Epithelial cell of proximal tubule (primary cell): ENCODE measurements around the gene APOL1. TPM values are rescaled to one million over a fixed set of nuclear protein-coding genes. Genes with fewer than 3 reads are reported as not detected.
A peak's percentile ranks its signal among the peaks of the same experiment; 100 is the strongest.
"Not testable (repeated sequence)": the region's sequence is repeated elsewhere in the genome, so short reads cannot be mapped to it uniquely, and the experiment has no call there.

Source experiments
- DNase-seq: peaks from one replicate; pipeline ENCODE4 v3.0.0-alpha.2; 2011; ENCODE audit warnings: low read depth
- H3K4me3 ChIP-seq: 2 replicates; pipeline ENCODE4 v1.5.1; 2011; ENCODE audit warnings: low read depth, mild to moderate bottlenecking, low read length
- CTCF ChIP-seq: conservative IDR thresholded peaks from 2 replicates; pipeline ENCODE4 v1.5.1; 2012; ENCODE audit warnings: low read depth, mild to moderate bottlenecking, low read length
- total RNA-seq: library from RNA; depleted of rRNA; stranded (reverse); fragments of >200 nt; gene quantifications from 2 replicates; pipeline ENCODE4 v1.2.3, GENCODE V29; 2015

Gene APOL1
- total RNA-seq, 1 donor from 2014 or later: 5.7 TPM

DNA sequence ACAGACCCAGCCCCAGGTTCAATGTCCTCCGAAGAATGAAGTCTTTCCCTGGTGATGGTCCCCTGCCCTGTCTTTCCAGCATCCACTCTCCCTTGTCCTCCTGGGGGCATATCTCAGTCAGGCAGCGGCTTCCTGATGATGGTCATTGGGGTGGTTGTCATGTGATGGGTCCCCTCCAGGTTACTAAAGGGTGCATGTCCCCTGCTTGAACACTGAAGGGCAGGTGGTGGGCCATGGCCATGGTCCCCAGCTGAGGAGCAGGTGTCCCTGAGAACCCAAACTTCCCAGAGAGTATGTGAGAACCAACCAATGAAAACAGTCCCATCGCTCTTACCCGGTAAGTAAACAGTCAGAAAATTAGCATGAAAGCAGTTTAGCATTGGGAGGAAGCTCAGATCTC is 14.1 kb downstream of the APOL1 start:
- DNase-seq: no peak
- TF ChIP-seq CTCF: no peak
- no peak overlapping the region for H3K4me3 ChIP-seq

DNA sequence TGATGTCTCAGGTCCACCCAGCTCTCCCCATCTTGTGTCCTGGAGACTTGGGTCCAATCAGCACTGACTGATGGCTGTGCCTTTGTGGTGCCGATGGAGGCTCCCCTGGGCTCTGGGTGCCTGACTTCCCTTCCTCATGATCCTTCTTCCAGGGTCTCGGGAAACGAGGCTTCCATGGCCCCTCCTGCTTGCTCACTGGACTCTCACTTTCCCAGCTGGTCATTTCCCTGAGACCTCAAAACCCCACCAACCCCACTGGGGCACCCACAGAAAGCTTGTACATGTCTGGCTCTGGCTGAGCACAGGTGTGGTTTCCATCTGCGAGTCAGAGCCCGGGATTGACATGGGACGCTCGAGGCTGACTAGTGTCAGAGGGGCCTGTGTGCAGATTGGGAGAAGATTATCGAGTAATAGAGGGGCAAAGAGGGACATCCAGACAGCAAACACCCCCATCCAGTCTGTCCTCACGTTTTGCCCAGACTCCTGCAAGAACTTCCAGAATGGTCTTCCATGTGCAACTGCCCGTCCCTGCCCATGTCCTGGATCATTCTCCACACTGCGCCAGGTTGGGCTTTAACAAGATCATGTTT is 15.1 kb downstream of the APOL1 start:
- H3K4me3 ChIP-seq: no peak overlapping the region
- TF ChIP-seq CTCF: no peak
- no peak for DNase-seq

GRCh38 chr22:36271231-36271630 is 18.3 kb downstream of the APOL1 start:
- DNase-seq, H3K4me3 ChIP-seq: not testable (repeated sequence)

DNA sequence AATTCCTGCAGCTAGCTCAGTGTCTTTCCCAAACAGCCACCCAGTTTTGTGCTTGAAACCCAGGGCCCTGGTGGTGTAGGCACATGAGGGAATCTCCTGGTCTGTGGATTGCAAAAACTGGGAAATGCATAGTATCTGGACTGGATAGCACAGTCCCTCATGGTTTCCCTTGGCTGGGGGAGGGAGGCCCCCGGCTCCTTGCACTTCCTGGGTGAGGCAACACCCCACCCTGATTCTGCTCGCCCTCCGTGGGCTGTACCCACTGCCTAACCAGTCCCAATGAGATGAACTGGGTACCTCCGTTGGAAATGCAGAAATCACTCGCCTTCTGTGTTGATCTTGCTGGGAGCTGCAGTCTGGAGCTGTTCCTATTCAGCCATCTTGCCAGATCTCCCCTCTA is 19.0 kb downstream of the APOL1 start:
- not testable (repeated sequence) for DNase-seq, H3K4me3 ChIP-seq

DNA sequence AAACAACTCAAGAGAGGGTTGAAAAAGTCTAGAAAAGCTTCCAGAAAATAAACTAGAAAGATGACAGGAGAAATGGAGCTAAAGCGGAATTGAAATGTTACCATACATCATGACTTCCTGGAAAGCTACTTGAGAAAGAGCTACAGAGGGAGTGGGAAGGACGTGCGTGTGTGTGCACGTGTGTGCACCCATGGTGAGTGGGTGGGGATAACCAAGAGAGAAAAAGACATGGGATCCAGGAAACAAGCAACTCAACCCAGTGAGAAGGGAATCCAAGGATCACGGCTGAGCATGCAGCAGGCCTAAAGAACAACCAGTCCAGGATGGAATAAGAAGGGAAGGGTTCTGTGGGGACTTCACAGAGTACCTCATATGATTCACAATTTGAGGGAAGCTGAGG is 21.6 kb downstream of the APOL1 start:
- TF ChIP-seq CTCF: no peak
- H3K4me3 ChIP-seq: no peak overlapping the region
- DNase-seq: no peak

DNA sequence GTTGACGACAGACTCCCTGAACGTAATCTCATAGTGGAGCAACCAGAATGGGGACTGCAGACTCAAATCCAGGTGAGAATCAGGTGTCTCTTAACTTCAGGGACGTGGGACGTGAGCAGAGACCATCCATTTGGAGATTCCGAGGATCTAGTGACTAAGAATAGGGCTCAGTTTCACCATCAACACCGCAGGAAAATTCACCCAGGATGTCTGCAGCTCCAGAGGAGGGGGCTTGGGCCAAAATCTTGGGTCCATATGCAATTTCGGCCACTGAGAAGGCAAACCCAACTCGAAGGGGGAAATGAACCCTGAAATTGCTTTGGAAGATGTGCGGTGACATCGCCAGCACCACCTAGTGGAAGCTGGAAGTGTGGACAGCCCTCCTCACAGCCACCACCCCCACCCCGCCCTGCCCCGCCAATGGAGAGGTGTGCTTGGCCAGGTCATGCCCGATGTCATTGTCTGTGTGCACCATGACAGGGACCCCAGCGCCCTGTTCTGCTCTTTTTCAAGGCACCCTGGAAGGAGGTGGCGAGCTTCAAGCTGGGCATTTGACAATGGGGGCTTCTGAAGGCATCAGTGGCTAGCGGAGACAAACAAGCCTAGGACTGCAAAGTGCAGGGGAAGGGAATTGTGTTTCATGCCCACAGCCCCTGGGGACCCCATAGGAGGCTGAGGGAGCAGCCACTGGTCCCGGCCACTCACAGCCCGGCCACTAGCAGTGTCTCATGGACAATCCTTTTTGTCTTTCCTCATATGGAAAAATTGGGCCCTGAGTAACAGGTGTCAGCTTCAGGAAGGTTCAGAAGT is 24.8 kb downstream of the APOL1 start:
- TF ChIP-seq CTCF: peak; percentile 73
- H3K4me3 ChIP-seq: no peak overlapping the region
- no peak for DNase-seq

DNA sequence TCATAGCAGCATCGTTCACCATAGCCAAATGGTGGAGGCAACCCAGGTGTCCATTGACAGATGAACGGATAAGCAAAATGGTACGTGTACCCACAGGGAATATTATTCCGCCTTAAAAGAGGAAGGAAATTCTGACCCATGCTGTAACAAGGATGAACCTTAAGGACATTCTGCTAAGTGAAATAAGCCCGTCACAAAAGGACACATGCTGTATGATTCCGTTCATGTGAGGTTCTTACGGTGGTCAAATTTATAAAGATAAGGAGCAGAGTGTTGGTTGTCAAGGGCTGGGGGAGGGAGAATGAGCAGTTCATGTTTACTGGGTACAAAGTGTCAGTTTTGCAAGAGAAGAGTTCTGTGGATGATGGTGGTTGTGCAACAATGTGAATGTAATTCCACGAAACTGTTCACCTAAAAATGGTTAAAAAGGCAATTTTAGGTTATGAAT is 26.3 kb downstream of the APOL1 start:
- DNase-seq: no peak
- no peak overlapping the region for H3K4me3 ChIP-seq
- TF ChIP-seq CTCF: no peak

DNA sequence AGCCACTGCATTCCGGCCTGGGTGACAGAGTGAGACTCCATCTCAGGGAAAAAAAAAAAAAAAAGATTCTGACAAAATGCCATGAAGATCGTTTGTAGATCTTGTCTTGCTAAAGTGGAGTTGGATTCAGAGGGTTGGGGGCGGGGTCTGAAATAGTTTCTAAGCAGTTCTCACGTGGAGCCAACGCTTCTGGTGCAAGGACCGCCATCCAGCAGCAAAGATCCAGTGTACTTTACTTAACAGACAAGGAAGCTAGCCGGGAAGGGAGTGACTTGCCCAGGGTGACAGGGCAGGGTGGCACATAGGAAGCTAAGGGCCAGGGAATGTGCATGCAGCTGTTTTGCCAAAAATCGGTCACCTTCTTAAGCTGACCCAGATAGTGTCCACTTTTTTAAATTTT is 27.4 kb downstream of the APOL1 start:
- DNase-seq: no peak
- no peak overlapping the region for H3K4me3 ChIP-seq
- TF ChIP-seq CTCF: no peak
